Mammary epithelial cell (primary cell): ENCODE measurements around the gene CHST15.

Experiments
- CTCF ChIP-seq, 2 donors: IDR thresholded peaks in 1 of 2; conservative IDR thresholded peaks in 1 of 2; 2 replicates each; pipeline ENCODE4 v1.5.1; 2011 to 2012; ENCODE audit warnings: inconsistent platforms in 2 of 2, low read length in 2 of 2, mild to moderate bottlenecking in 2 of 2, control low read depth in 1 of 2, low read depth in 1 of 2; ENCODE audit not compliant: insufficient read depth in 1 of 2; ENCODE audit errors: extremely low read depth in 1 of 2
- EZH2 ChIP-seq: IDR thresholded peaks from 2 replicates; pipeline ENCODE4 v1.6.1; 2012; ENCODE audit warnings: low read length, inconsistent platforms, borderline replicate concordance

- TF ChIP-seq CTCF (conservative IDR thresholded peaks at IDR 0.05 in 1 of 2, IDR thresholded peaks at IDR 0.05 in 1 of 2; ENCODE audit: extremely low read depth in 1 of 2, insufficient read depth in 1 of 2, low read depth in 1 of 2, low read length in 2 of 2), result no peak
- no peak for TF ChIP-seq EZH2
These were observed 95.8 kb downstream of the CHST15 start for GRCh38 chr10:123997486-123998196.
